Loucy (cell line): Measurements from ENCODE around the gene NUP88.

Source experiments
- H2AFZ ChIP-seq: fragments of 200-600 bp; sonication (generic); 2 replicates; pipeline ENCODE4 v1.6.0; 2016; ENCODE audit warnings: antibody characterized with exemption, mild to moderate bottlenecking, low read length, moderate library complexity
- H3F3A ChIP-seq: fragments of 200-600 bp; 2 replicates; pipeline ENCODE4 v1.6.0; 2016; ENCODE audit warnings: antibody characterized with exemption, low read depth, mild to moderate bottlenecking
- H3K27me3 ChIP-seq: fragments of 200-600 bp; sonication (generic); 2 replicates; pipeline ENCODE4 v1.6.1; 2014; ENCODE audit warnings: low read length, mild to moderate bottlenecking; ENCODE audit not compliant: insufficient read depth, poor library complexity, severe bottlenecking
- H3K36me3 ChIP-seq: fragments of 200-600 bp; sonication (generic); 2 replicates; pipeline ENCODE4 v1.6.1; 2016; ENCODE audit warnings: low read length; ENCODE audit not compliant: insufficient read depth
- H3K4me1 ChIP-seq: fragments of 200-600 bp; sonication (generic); 2 replicates; pipeline ENCODE4 v1.5.1; 2014; ENCODE audit warnings: low read length, mild to moderate bottlenecking; ENCODE audit not compliant: insufficient read depth, poor library complexity, severe bottlenecking
- H3K4me2 ChIP-seq: fragments of 200-600 bp; sonication (generic); 2 replicates; pipeline ENCODE4 v1.6.0; 2014; ENCODE audit warnings: antibody characterized with exemption, low read length, low read depth, mild to moderate bottlenecking; ENCODE audit not compliant: poor library complexity, severe bottlenecking
- H3K4me3 ChIP-seq: fragments of 200-600 bp; sonication (generic); 2 replicates; pipeline ENCODE4 v1.5.1; 2014; ENCODE audit warnings: low read length, mild to moderate bottlenecking, mixed read lengths; ENCODE audit not compliant: poor library complexity, severe bottlenecking
- H3K79me2 ChIP-seq: fragments of 200-600 bp; sonication (generic); 2 replicates; pipeline ENCODE4 v1.6.1; 2014; ENCODE audit warnings: low read length; ENCODE audit not compliant: insufficient read depth
- H3K9ac ChIP-seq: fragments of 200-600 bp; sonication (generic); 2 replicates; pipeline ENCODE4 v1.6.0; 2014; ENCODE audit warnings: mild to moderate bottlenecking, low read depth, low read length, moderate library complexity; ENCODE audit not compliant: poor library complexity, severe bottlenecking
- H3K9me2 ChIP-seq: fragments of 200-600 bp; sonication (generic); replicated peaks from 2 replicates; pipeline ENCODE4 v1.6.1; 2016; ENCODE audit warnings: low read depth, low read length, mixed read lengths
- H3K9me3 ChIP-seq: fragments of 200-600 bp; sonication (generic); 2 replicates; pipeline ENCODE4 v1.6.1; 2014; ENCODE audit warnings: mild to moderate bottlenecking, antibody characterized with exemption, low read length, low read depth; ENCODE audit not compliant: insufficient read depth
- H4K20me1 ChIP-seq: fragments of 200-600 bp; sonication (generic); 2 replicates; pipeline ENCODE4 v1.6.0; 2014; ENCODE audit warnings: antibody characterized with exemption, low read length, mild to moderate bottlenecking; ENCODE audit not compliant: insufficient read depth, poor library complexity, severe bottlenecking
- CTCF ChIP-seq: fragments of 200-600 bp; sonication (generic); conservative IDR thresholded peaks from 2 replicates; pipeline ENCODE4 v1.5.1; 2014; ENCODE audit warnings: mild to moderate bottlenecking, antibody characterized with exemption, low read length
- EZH2phosphoT487 ChIP-seq: fragments of 200-600 bp; IDR thresholded peaks from 2 replicates; pipeline ENCODE4 v1.6.1; 2018; ENCODE audit warnings: antibody characterized with exemption, mild to moderate bottlenecking, moderate library complexity, borderline replicate concordance

NUP88 gene

GRCh38 chr17:5381542-5381941 is 37.9 kb downstream of the NUP88 start:
- H3K9ac ChIP-seq = no peak overlapping the region
- H3K27me3 ChIP-seq = no peaks in the 10 kb centered on the region
- H3K9me2 ChIP-seq = no peaks in the 10 kb centered on the region
- no peak overlapping the region for H3K4me3 ChIP-seq
- H2AFZ ChIP-seq = no peak overlapping the region
- H3F3A ChIP-seq = peaks cover 3% of the 10 kb centered on the region; the same call in 1 of the 2 replicates
- no peaks in the 10 kb centered on the region for H3K4me1 ChIP-seq
- H3K4me2 ChIP-seq = no peak overlapping the region
- TF ChIP-seq EZH2phosphoT487 (no peak), CTCF (no peak)
- H3K79me2 ChIP-seq = no peaks in the 10 kb centered on the region
- no peaks in the 10 kb centered on the region for H4K20me1 ChIP-seq
- peaks cover 97% of the 10 kb centered on the region for H3K36me3 ChIP-seq
- H3K9me3 ChIP-seq = no peaks in the 10 kb centered on the region

- no peak for TF ChIP-seq CTCF
- no peak for TF ChIP-seq EZH2phosphoT487
- H3K4me1 ChIP-seq = no peaks in the 10 kb centered on the region
- no peaks in the 10 kb centered on the region for H4K20me1 ChIP-seq
- no peaks in the 10 kb centered on the region for H3K79me2 ChIP-seq
- H3K9me3 ChIP-seq = no peaks in the 10 kb centered on the region
- no peak overlapping the region for H3K4me2 ChIP-seq
- H2AFZ ChIP-seq = no peak overlapping the region
- no peak overlapping the region for H3K4me3 ChIP-seq
- no peak overlapping the region for H3K9ac ChIP-seq
- H3K27me3 ChIP-seq = no peaks in the 10 kb centered on the region
- no peaks in the 10 kb centered on the region for H3K9me2 ChIP-seq
- peaks cover 3% of the 10 kb centered on the region; the same call in 1 of the 2 replicates for H3F3A ChIP-seq
- H3K36me3 ChIP-seq = peaks cover 94% of the 10 kb centered on the region
Observed at GRCh38 chr17:5380491-5381135, 38.8 kb downstream of the NUP88 start.

- Histone ChIP-seq H3K9ac (no peak overlapping the region), H3K9me2 (no peaks in the 10 kb centered on the region), H3K4me3 (no peak overlapping the region), H3K4me1 (no peaks in the 10 kb centered on the region), H3F3A (peaks cover 3% of the 10 kb centered on the region; the same call in 1 of the 2 replicates), H3K4me2 (no peak overlapping the region), H3K9me3 (no peaks in the 10 kb centered on the region), H4K20me1 (no peaks in the 10 kb centered on the region), H3K27me3 (no peaks in the 10 kb centered on the region), H3K36me3 (peaks cover 90% of the 10 kb centered on the region), H3K79me2 (no peaks in the 10 kb centered on the region), H2AFZ (no peak overlapping the region)
- TF ChIP-seq EZH2phosphoT487 = no peak
- TF ChIP-seq CTCF = no peak
Observed at GRCh38 chr17:5379351-5380107, 39.9 kb downstream of the NUP88 start.
